OCI-LY1 (cell line): ENCODE data around the gene PCDH15.

Experiments used
- H2AFZ ChIP-seq: fragments of 200-600 bp; sonication (generic), shearing (Covaris generic); 2 replicates; pipeline ENCODE4 v1.6.0; 2014; ENCODE audit warnings: antibody characterized with exemption, mild to moderate bottlenecking, low read length
- H3F3A ChIP-seq: fragments of 200-600 bp; sonication (generic), shearing (Covaris generic); 2 replicates; pipeline ENCODE4 v1.6.0; 2014; ENCODE audit warnings: mild to moderate bottlenecking, antibody characterized with exemption, low read length, moderate library complexity; ENCODE audit not compliant: insufficient read depth
- H3K27ac ChIP-seq: fragments of 200-600 bp; sonication (generic); 2 replicates; pipeline ENCODE4 v1.5.1; 2014; ENCODE audit warnings: low read length, mixed run types, mild to moderate bottlenecking, low read depth; ENCODE audit not compliant: poor library complexity, severe bottlenecking
- H3K27me3 ChIP-seq: fragments of 200-600 bp; sonication (generic); 2 replicates; pipeline ENCODE4 v1.6.0; 2014; ENCODE audit warnings: antibody characterized with exemption, mild to moderate bottlenecking, low read length, moderate library complexity; ENCODE audit not compliant: insufficient read depth
- H3K36me3 ChIP-seq: fragments of 200-600 bp; sonication (generic); 2 replicates; pipeline ENCODE4 v1.6.1; 2014; ENCODE audit warnings: mild to moderate bottlenecking, antibody characterized with exemption, low read length, moderate library complexity, mixed read lengths; ENCODE audit not compliant: insufficient read depth
- H3K4me1 ChIP-seq: fragments of 200-600 bp; sonication (generic); 2 replicates; pipeline ENCODE4 v1.5.1; 2014; ENCODE audit warnings: mild to moderate bottlenecking, low read length, moderate library complexity; ENCODE audit not compliant: insufficient read depth, severe bottlenecking
- H3K4me2 ChIP-seq: fragments of 200-600 bp; sonication (generic), shearing (Covaris generic); 2 replicates; pipeline ENCODE4 v1.6.1; 2014; ENCODE audit warnings: low read length
- H3K4me3 ChIP-seq: fragments of 200-600 bp; sonication (generic); 2 replicates; pipeline ENCODE4 v1.5.1; 2014; ENCODE audit warnings: low read length, low read depth, mild to moderate bottlenecking, mixed read lengths; ENCODE audit not compliant: poor library complexity, severe bottlenecking
- H3K79me2 ChIP-seq: fragments of 200-600 bp; shearing (Covaris generic); 2 replicates; pipeline ENCODE4 v1.6.1; 2016; ENCODE audit warnings: mixed run types, low read length, mixed read lengths; ENCODE audit not compliant: insufficient read depth
- H3K9ac ChIP-seq: fragments of 200-600 bp; sonication (generic), shearing (Covaris generic); 2 replicates; pipeline ENCODE4 v1.6.1; 2014; ENCODE audit warnings: mild to moderate bottlenecking, low read length, mixed read lengths
- H3K9me2 ChIP-seq: fragments of 200-600 bp; sonication (generic), shearing (Covaris generic); 2 replicates; pipeline ENCODE4 v1.6.1; 2014; ENCODE audit warnings: low read depth, mild to moderate bottlenecking, low read length, mixed read lengths
- H3K9me3 ChIP-seq: fragments of 200-600 bp; shearing (Covaris generic); 2 replicates; pipeline ENCODE4 v1.6.1; 2014; ENCODE audit warnings: low read length, mixed read lengths
- H4K20me1 ChIP-seq: fragments of 200-600 bp; sonication (generic), shearing (Covaris generic); 2 replicates; pipeline ENCODE4 v1.6.0; 2016; ENCODE audit warnings: mild to moderate bottlenecking, low read length; ENCODE audit not compliant: insufficient read depth
- EZH2 ChIP-seq: fragments of 200-600 bp; sonication (generic), shearing (Covaris generic); IDR thresholded peaks from 2 replicates; pipeline ENCODE4 v1.8.0; 2017; ENCODE audit warnings: borderline replicate concordance, mixed run types, mild to moderate bottlenecking, antibody characterized with exemption, low read length, moderate library complexity, mixed read lengths
- TF ChIP-seq, protein P1 (sequence below): fragments of 200-600 bp; sonication (generic), shearing (Covaris generic); IDR thresholded peaks from 2 replicates; pipeline ENCODE4 v1.5.1; 2017; ENCODE audit warnings: mild to moderate bottlenecking, antibody characterized with exemption, low read length, moderate library complexity, mixed read lengths

The PCDH15 gene

DNA sequence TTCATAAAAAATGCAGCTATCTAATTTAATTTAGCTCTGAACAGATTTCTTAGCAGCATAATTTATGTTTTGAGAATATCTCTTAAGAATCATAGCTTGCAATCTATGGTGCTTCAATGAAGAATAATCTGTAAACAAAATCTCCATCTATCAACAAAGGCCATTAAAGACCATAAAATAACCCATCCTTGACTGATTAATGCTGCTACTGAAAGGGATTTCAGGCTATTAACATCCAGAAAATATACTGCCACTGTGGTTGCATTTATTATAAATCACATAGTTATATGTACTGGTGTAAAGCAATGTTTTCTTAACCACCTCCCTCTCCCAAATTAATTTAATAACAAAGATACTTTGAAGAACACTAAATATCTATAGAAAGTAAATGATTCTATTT is 191.6 kb downstream of the PCDH15 start:
- H3K9me2 ChIP-seq, result no peaks in the 10 kb centered on the region
- H3K36me3 ChIP-seq, result no peaks in the 10 kb centered on the region
- no peaks in the 10 kb centered on the region for H3K79me2 ChIP-seq
- H3K4me1 ChIP-seq, result no peaks in the 10 kb centered on the region
- H3K9me3 ChIP-seq, result no peaks in the 10 kb centered on the region
- H4K20me1 ChIP-seq, result no peaks in the 10 kb centered on the region
- no peak overlapping the region for H2AFZ ChIP-seq
- no peaks in the 10 kb centered on the region for H3K27me3 ChIP-seq
- no peak overlapping the region for H3K9ac ChIP-seq
- no peaks in the 10 kb centered on the region for H3F3A ChIP-seq
- H3K4me2 ChIP-seq, result no peak overlapping the region
- TF ChIP-seq, protein P1, sequence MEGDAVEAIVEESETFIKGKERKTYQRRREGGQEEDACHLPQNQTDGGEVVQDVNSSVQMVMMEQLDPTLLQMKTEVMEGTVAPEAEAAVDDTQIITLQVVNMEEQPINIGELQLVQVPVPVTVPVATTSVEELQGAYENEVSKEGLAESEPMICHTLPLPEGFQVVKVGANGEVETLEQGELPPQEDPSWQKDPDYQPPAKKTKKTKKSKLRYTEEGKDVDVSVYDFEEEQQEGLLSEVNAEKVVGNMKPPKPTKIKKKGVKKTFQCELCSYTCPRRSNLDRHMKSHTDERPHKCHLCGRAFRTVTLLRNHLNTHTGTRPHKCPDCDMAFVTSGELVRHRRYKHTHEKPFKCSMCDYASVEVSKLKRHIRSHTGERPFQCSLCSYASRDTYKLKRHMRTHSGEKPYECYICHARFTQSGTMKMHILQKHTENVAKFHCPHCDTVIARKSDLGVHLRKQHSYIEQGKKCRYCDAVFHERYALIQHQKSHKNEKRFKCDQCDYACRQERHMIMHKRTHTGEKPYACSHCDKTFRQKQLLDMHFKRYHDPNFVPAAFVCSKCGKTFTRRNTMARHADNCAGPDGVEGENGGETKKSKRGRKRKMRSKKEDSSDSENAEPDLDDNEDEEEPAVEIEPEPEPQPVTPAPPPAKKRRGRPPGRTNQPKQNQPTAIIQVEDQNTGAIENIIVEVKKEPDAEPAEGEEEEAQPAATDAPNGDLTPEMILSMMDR, result no peak
- TF ChIP-seq EZH2, result no peak
- H3K4me3 ChIP-seq, result no peak overlapping the region
- H3K27ac ChIP-seq, result no peak overlapping the region

DNA sequence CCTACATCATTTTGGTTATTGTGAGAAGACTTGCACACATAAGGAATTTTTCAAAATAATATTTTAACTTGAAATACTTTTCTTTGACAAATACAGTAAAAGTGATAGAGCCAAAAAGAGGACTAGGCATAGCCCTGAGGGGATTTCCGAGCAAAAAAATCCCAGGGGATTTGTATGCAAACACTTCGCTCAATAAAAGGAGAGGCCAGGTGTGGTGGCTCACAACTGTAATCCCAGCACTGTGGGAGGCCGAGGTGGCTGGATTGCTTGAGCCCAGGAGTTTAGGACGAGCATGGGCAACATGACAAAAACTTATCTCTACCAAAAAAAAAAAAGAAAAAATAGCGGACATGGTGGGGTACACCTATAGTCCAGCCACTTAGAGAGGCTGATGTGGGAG is 193.0 kb downstream of the PCDH15 start:
- Histone ChIP-seq H3K79me2 (no peaks in the 10 kb centered on the region), H3K4me3 (no peak overlapping the region), H3K9me2 (no peaks in the 10 kb centered on the region), H2AFZ (no peak overlapping the region), H3K27ac (no peak overlapping the region), H3F3A (no peaks in the 10 kb centered on the region), H4K20me1 (no peaks in the 10 kb centered on the region), H3K4me1 (no peaks in the 10 kb centered on the region), H3K36me3 (no peaks in the 10 kb centered on the region), H3K4me2 (no peak overlapping the region), H3K27me3 (no peaks in the 10 kb centered on the region), H3K9me3 (no peaks in the 10 kb centered on the region), H3K9ac (no peak overlapping the region)
- no peak for TF ChIP-seq EZH2
- TF ChIP-seq, protein P1, result no peak

DNA sequence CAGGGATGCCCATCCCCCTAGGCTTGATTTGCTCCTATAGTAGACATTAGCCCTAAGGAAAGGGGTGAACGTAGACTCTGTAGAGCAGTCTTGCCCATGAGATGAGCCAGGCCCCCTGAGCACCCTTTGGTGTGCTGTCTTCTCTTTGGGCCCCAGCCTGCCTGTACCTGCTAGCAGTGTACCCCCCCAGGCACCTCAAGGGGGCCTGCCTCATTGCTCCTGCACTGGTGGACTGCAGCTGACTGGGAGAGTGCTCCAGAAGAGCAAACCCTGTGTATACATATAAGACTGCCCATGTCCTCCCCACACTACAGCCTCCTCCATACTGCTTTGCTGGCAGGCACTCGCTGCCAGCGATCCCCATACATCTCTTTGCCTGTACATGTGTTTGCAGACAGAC is 206.7 kb downstream of the PCDH15 start:
- H2AFZ ChIP-seq, result no peak overlapping the region
- H3K9ac ChIP-seq, result no peak overlapping the region
- no peaks in the 10 kb centered on the region for H3F3A ChIP-seq
- no peaks in the 10 kb centered on the region for H3K9me3 ChIP-seq
- no peaks in the 10 kb centered on the region for H3K27me3 ChIP-seq
- H4K20me1 ChIP-seq, result no peaks in the 10 kb centered on the region
- no peaks in the 10 kb centered on the region for H3K4me1 ChIP-seq
- H3K4me2 ChIP-seq, result no peak overlapping the region
- H3K4me3 ChIP-seq, result no peak overlapping the region
- H3K9me2 ChIP-seq, result no peaks in the 10 kb centered on the region
- TF ChIP-seq, protein P1, result no peak
- TF ChIP-seq EZH2, result no peak
- no peak overlapping the region for H3K27ac ChIP-seq
- no peaks in the 10 kb centered on the region for H3K79me2 ChIP-seq
- H3K36me3 ChIP-seq, result no peaks in the 10 kb centered on the region
